ENCODE data around the gene SPI1.

Gene SPI1

GRCh38 chr11:47359162-47359561 is 19.2 kb downstream of the SPI1 start:
- no peak for TF ChIP-seq CTCF (conservative IDR thresholded peaks at IDR 0.05)
- TF ChIP-seq ZFX (IDR thresholded peaks at IDR 0.05) = no peak
- H3K27ac ChIP-seq = no peak overlapping the region

GRCh38 chr11:47358731-47359051 is 19.7 kb downstream of the SPI1 start:
- no peak overlapping the region for H3K27ac ChIP-seq
- TF ChIP-seq ZFX (IDR thresholded peaks at IDR 0.05) = no peak
- no peak for TF ChIP-seq CTCF (conservative IDR thresholded peaks at IDR 0.05)

- TF ChIP-seq ZFX (IDR thresholded peaks at IDR 0.05) (no peak), CTCF (conservative IDR thresholded peaks at IDR 0.05) (no peak)
- no peak overlapping the region for H3K27ac ChIP-seq
Measured at GRCh38 chr11:47357985-47358730, 20.2 kb downstream of the SPI1 start.

- no peak for TF ChIP-seq CTCF (conservative IDR thresholded peaks at IDR 0.05)
- no peak overlapping the region for H3K27ac ChIP-seq
Measured at GRCh38 chr11:47356998-47357329, 21.4 kb downstream of the SPI1 start.

GRCh38 chr11:47356129-47356997 is 22.0 kb downstream of the SPI1 start:
- TF ChIP-seq ZFX (IDR thresholded peaks at IDR 0.05) (no peak), CTCF (conservative IDR thresholded peaks at IDR 0.05) (no peak)
- no peak overlapping the region; the same call in 1 of the 2 replicates for H3K27ac ChIP-seq

- peak overlapping the region; percentile 54 for H3K27ac ChIP-seq
- no peak for TF ChIP-seq ZFX (IDR thresholded peaks at IDR 0.05)
- peak; percentile 99 for TF ChIP-seq CTCF (conservative IDR thresholded peaks at IDR 0.05)
Measured at GRCh38 chr11:47355283-47356128, 22.8 kb downstream of the SPI1 start.

All from C4-2B (cell line).